ENCODE results near the gene SLC23A2.

DNA sequence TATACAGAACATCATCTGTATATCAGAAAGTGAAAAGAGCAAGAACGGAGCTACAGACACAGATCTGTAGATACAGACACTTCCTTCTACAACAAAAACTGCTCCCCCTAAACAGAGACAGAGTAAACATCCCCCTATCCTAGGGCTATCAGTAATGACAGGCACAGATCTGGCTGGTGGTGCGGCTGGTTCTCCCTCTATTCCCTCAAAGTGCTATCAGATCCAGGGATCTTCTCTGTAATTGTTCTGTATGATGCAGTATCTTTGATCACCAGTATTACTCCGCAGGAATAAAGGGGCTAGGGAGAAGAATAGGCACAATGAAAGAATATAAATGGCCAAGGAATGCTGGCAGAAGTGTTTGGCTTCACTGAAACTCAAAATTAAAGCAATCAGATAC is 80.7 kb downstream of the SLC23A2 start:
- no peak for TF ChIP-seq POLR2A (IDR thresholded peaks at IDR 0.05)
- TF ChIP-seq, protein P1, sequence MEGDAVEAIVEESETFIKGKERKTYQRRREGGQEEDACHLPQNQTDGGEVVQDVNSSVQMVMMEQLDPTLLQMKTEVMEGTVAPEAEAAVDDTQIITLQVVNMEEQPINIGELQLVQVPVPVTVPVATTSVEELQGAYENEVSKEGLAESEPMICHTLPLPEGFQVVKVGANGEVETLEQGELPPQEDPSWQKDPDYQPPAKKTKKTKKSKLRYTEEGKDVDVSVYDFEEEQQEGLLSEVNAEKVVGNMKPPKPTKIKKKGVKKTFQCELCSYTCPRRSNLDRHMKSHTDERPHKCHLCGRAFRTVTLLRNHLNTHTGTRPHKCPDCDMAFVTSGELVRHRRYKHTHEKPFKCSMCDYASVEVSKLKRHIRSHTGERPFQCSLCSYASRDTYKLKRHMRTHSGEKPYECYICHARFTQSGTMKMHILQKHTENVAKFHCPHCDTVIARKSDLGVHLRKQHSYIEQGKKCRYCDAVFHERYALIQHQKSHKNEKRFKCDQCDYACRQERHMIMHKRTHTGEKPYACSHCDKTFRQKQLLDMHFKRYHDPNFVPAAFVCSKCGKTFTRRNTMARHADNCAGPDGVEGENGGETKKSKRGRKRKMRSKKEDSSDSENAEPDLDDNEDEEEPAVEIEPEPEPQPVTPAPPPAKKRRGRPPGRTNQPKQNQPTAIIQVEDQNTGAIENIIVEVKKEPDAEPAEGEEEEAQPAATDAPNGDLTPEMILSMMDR (IDR thresholded peaks at IDR 0.05), result no peak
